HEK293 (cell line): ENCODE results near the gene NPFF.

Experiments
- CTCF ChIA-PET: fragments of 350-600 bp; formaldehyde crosslinking; extraction: SDS; loops from one replicate; lab custom pipeline; 2021; ENCODE audit warnings: antibody characterized with exemption; lab: Yijun Ruan, JAX
- POLR2A ChIA-PET: fragments of 300-600 bp; formaldehyde crosslinking; extraction: SDS; loops from one replicate; lab custom pipeline; 2020; ENCODE audit warnings: antibody characterized with exemption, inconsistent platforms; lab: Yijun Ruan, JAX
- H3K27ac ChIP-seq: fragments of 200-500 bp; sonication (Bioruptor generic); 2 replicates; pipeline ENCODE4 v1.5.1; 2014; ENCODE audit warnings: low read depth, low read length, control low read depth, inconsistent platforms; ENCODE audit errors: extremely low read depth
- H3K36me3 ChIP-seq, 2 experiments: fragments of 200-500 bp in 1 of 2; sonication (Bioruptor generic) in 1 of 2; 1 replicate in 1 of 2; 2 replicates in 1 of 2; pipeline ENCODE4 v1.5.1; 2014 to 2017; ENCODE audit warnings: inconsistent platforms in 2 of 2, low read length in 2 of 2; ENCODE audit not compliant: control insufficient read depth in 2 of 2, insufficient read depth in 1 of 2
- H3K4me1 ChIP-seq: fragments of 200-500 bp; sonication (Bioruptor generic); 2 replicates; pipeline ENCODE4 v1.5.1; 2014; ENCODE audit warnings: mild to moderate bottlenecking, low read length, inconsistent platforms; ENCODE audit not compliant: control insufficient read depth, insufficient read depth
- H3K4me3 ChIP-seq: 2 replicates; pipeline ENCODE4 v1.5.1; 2011; ENCODE audit warnings: low read depth, mild to moderate bottlenecking, control low read depth, low read length, moderate library complexity
- H3K9me3 ChIP-seq: fragments of 200-500 bp; sonication (Bioruptor generic); 2 replicates; pipeline ENCODE4 v1.5.1; 2014; ENCODE audit warnings: low read depth, low read length, inconsistent platforms; ENCODE audit not compliant: control insufficient read depth, insufficient read depth
- BCL11B ChIP-seq: fragments of 450-650 bp; formaldehyde crosslinking; IDR thresholded peaks from 2 replicates; pipeline ENCODE4 v1.5.1; 2016; ENCODE audit warnings: low read depth, missing biosample characterization, missing genetic modification characterization
- EGR2 ChIP-seq: fragments of 450-650 bp; formaldehyde crosslinking; IDR thresholded peaks from 2 replicates; pipeline ENCODE4 v1.5.1; 2016; ENCODE audit warnings: low read depth, missing biosample characterization, missing genetic modification characterization
- GFI1B ChIP-seq: fragments of 450-650 bp; formaldehyde crosslinking; IDR thresholded peaks from 2 replicates; pipeline ENCODE4 v1.5.1; 2016; ENCODE audit warnings: missing biosample characterization, missing genetic modification characterization
- GLI4 ChIP-seq: fragments of 450-650 bp; formaldehyde crosslinking; IDR thresholded peaks from 2 replicates; pipeline ENCODE4 v1.5.1; 2016; ENCODE audit warnings: missing biosample characterization, missing genetic modification characterization
- OSR2 ChIP-seq: fragments of 450-650 bp; formaldehyde crosslinking; IDR thresholded peaks from 2 replicates; pipeline ENCODE4 v1.5.1; 2016; ENCODE audit warnings: missing biosample characterization, missing genetic modification characterization
- SCRT2 ChIP-seq: fragments of 450-650 bp; formaldehyde crosslinking; IDR thresholded peaks from 2 replicates; pipeline ENCODE4 v1.5.1; 2016; ENCODE audit warnings: missing biosample characterization, missing genetic modification characterization
- ZNF140 ChIP-seq: fragments of 450-650 bp; formaldehyde crosslinking; IDR thresholded peaks from 2 replicates; pipeline ENCODE4 v1.5.1; 2016; ENCODE audit warnings: missing biosample characterization, missing genetic modification characterization
- ZNF175 ChIP-seq: fragments of 450-650 bp; formaldehyde crosslinking; IDR thresholded peaks from 2 replicates; pipeline ENCODE4 v1.5.1; 2016; ENCODE audit warnings: missing biosample characterization, missing genetic modification characterization
- ZNF223 ChIP-seq: fragments of 450-650 bp; formaldehyde crosslinking; IDR thresholded peaks from 2 replicates; pipeline ENCODE4 v1.5.1; 2016; ENCODE audit warnings: missing biosample characterization, missing genetic modification characterization
- ZNF266 ChIP-seq: fragments of 450-650 bp; formaldehyde crosslinking; IDR thresholded peaks from 2 replicates; pipeline ENCODE4 v1.5.1; 2016; ENCODE audit warnings: missing biosample characterization, missing genetic modification characterization, low read depth
- ZNF530 ChIP-seq: fragments of 450-650 bp; formaldehyde crosslinking; IDR thresholded peaks from 2 replicates; pipeline ENCODE4 v1.5.1; 2016; ENCODE audit warnings: low read depth, missing biosample characterization, missing genetic modification characterization
- TF ChIP-seq, protein P1 (sequence below): fragments of 450-650 bp; formaldehyde crosslinking; IDR thresholded peaks from 2 replicates; pipeline ENCODE4; 2016; ENCODE audit warnings: missing biosample characterization, missing genetic modification characterization
- TF ChIP-seq, protein P2 (sequence below): fragments of 450-650 bp; formaldehyde crosslinking; IDR thresholded peaks from 2 replicates; pipeline ENCODE4 v1.5.1; 2016; ENCODE audit warnings: missing biosample characterization, missing genetic modification characterization
- TF ChIP-seq, protein P3 (sequence below): fragments of 450-650 bp; formaldehyde crosslinking; IDR thresholded peaks from 2 replicates; pipeline ENCODE4 v1.5.1; 2016; ENCODE audit warnings: missing biosample characterization, missing genetic modification characterization
- TF ChIP-seq, protein P4 (sequence below): fragments of 450-650 bp; formaldehyde crosslinking; IDR thresholded peaks from 2 replicates; pipeline ENCODE4 v1.5.1; 2017; ENCODE audit warnings: missing biosample characterization, mild to moderate bottlenecking, missing genetic modification characterization, moderate library complexity
- TF ChIP-seq, protein P5 (sequence below): fragments of 450-650 bp; formaldehyde crosslinking; IDR thresholded peaks from 2 replicates; pipeline ENCODE4 v1.5.1; 2016; ENCODE audit warnings: missing biosample characterization, missing genetic modification characterization

The NPFF gene

DNA sequence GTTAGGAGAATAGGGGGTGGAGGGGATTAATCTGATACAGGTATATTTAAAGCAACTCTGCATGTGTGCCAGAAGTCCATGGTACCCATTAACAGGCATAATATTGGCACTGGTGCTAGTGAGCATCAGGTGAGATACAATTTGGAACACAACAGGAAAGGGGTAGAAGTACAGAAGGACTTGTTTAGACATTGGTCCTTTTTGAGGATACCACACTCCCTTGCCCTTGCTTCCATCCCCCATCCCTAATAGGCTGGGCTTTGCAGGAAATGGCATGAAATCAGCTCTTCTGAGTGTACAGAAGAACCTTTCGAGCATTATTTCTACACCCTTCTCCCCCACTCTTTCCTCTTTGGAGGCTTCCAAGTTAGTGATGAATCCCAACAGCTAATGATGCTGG is 39.0 kb downstream of the NPFF start:
- H3K4me1 ChIP-seq = no peaks in the 10 kb centered on the region
- ChIA-PET CTCF (interaction anchor here (0.8 to 1.3 kb wide), 2 partner anchors 8 to 115 kb away, joined by 3 to 4 read pairs; no protein-coding TSS in a partner anchor), POLR2A (interaction anchor here (1.4 kb wide), 2 partner anchors 10 to 11 kb away, joined by 3 read pairs; no protein-coding TSS in a partner anchor)
- TF ChIP-seq, protein P1, sequence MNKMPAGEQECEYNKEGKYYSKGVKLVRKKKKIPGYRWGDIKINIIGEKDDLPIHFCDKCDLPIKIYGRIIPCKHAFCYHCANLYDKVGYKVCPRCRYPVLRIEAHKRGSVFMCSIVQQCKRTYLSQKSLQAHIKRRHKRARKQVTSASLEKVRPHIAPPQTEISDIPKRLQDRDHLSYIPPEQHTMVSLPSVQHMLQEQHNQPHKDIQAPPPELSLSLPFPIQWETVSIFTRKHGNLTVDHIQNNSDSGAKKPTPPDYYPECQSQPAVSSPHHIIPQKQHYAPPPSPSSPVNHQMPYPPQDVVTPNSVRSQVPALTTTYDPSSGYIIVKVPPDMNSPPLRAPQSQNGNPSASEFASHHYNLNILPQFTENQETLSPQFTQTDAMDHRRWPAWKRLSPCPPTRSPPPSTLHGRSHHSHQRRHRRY (tag by site-specific recombination) = no peak
- TF ChIP-seq EGR2 (no peak), GFI1B (tag by site-specific recombination) (no peak), BCL11B (no peak), ZNF140 (tag by site-specific recombination) (no peak)
- TF ChIP-seq, protein P2, sequence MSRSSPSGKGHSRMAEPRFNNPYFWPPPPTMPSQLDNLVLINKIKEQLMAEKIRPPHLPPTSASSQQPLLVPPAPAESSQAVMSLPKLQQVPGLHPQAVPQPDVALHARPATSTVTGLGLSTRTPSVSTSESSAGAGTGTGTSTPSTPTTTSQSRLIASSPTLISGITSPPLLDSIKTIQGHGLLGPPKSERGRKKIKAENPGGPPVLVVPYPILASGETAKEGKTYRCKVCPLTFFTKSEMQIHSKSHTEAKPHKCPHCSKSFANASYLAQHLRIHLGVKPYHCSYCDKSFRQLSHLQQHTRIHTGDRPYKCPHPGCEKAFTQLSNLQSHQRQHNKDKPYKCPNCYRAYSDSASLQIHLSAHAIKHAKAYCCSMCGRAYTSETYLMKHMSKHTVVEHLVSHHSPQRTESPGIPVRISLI (tag by site-specific recombination) = no peak
- TF ChIP-seq, protein P3, sequence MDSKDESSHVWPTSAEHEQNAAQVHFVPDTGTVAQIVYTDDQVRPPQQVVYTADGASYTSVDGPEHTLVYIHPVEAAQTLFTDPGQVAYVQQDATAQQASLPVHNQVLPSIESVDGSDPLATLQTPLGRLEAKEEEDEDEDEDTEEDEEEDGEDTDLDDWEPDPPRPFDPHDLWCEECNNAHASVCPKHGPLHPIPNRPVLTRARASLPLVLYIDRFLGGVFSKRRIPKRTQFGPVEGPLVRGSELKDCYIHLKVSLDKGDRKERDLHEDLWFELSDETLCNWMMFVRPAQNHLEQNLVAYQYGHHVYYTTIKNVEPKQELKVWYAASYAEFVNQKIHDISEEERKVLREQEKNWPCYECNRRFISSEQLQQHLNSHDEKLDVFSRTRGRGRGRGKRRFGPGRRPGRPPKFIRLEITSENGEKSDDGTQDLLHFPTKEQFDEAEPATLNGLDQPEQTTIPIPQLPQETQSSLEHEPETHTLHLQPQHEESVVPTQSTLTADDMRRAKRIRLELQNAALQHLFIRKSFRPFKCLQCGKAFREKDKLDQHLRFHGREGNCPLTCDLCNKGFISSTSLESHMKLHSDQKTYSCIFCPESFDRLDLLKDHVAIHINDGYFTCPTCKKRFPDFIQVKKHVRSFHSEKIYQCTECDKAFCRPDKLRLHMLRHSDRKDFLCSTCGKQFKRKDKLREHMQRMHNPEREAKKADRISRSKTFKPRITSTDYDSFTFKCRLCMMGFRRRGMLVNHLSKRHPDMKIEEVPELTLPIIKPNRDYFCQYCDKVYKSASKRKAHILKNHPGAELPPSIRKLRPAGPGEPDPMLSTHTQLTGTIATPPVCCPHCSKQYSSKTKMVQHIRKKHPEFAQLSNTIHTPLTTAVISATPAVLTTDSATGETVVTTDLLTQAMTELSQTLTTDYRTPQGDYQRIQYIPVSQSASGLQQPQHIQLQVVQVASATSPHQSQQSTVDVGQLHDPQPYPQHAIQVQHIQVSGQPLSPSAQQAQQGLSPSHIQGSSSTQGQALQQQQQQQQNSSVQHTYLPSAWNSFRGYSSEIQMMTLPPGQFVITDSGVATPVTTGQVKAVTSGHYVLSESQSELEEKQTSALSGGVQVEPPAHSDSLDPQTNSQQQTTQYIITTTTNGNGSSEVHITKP = peak; percentile 90
- no peak overlapping the region for H3K4me3 ChIP-seq
- H3K27ac ChIP-seq = no peak overlapping the region
- H3K9me3 ChIP-seq = no peaks in the 10 kb centered on the region
- H3K36me3 ChIP-seq = peaks cover 94 to 99% of the 10 kb centered on the region in 2 experiments

DNA sequence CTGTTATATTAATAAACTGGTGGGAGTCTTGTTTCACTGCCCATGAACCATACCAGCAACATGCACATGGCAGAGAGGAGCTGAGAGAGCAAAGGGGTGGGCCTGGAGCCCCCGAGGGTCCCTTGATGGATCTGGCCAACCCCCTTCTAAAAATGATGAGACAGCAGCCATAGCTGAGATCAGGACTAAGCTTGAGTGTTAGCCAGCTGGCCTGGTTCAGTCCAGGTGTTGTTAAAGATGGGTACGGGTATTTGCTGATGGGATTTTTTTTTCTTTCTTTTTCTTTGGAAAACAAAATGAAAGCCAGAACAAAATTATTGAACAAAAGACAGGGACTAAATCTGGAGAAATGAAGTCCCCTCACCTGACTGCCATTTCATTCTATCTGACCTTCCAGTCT is 39.4 kb downstream of the NPFF start:
- Histone ChIP-seq H3K27ac (no peak overlapping the region), H3K9me3 (no peaks in the 10 kb centered on the region), H3K4me3 (no peak overlapping the region), H3K36me3 (peaks cover 93 to 99% of the 10 kb centered on the region in 2 experiments), H3K4me1 (no peaks in the 10 kb centered on the region)
- TF ChIP-seq ZNF530 (tag by site-specific recombination) = no peak
- TF ChIP-seq OSR2 = no peak
- no peak for TF ChIP-seq ZNF266 (tag by site-specific recombination)
- no peak for TF ChIP-seq ZNF223 (tag by site-specific recombination)
- no peak for TF ChIP-seq GLI4 (tag by site-specific recombination)
- TF ChIP-seq, protein P4, sequence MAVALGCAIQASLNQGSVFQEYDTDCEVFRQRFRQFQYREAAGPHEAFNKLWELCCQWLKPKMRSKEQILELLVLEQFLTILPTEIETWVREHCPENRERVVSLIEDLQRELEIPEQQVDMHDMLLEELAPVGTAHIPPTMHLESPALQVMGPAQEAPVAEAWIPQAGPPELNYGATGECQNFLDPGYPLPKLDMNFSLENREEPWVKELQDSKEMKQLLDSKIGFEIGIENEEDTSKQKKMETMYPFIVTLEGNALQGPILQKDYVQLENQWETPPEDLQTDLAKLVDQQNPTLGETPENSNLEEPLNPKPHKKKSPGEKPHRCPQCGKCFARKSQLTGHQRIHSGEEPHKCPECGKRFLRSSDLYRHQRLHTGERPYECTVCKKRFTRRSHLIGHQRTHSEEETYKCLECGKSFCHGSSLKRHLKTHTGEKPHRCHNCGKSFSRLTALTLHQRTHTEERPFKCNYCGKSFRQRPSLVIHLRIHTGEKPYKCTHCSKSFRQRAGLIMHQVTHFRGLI = no peak
- no peak for TF ChIP-seq ZNF175 (tag by site-specific recombination)
- ChIA-PET CTCF (interaction anchor here (0.8 to 1.3 kb wide), 2 partner anchors 9 to 115 kb away, joined by 3 to 4 read pairs; no protein-coding TSS in a partner anchor), POLR2A (interaction anchor here (0.7 to 1.4 kb wide), 3 partner anchors 9 to 87 kb away, joined by 3 read pairs; no protein-coding TSS in a partner anchor)

DNA sequence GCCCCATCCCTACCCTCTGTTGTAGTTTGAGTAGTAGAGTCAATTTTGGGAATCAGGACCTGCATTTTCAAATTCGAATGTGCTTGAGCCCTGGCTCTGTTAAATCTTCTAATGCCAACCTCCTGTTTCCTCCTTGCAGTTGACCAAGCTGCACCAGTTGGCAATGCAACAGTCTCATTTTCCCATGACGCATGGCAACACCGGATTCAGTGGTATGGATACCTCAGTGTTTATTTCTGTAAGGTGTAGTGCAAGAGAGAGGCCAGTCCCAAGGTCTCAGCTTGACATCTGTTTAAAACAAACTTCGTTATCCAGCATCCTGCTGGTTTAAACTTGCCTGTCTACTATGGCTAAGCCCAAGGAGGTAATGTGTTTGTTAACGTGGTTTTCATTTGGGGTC is 40.2 kb downstream of the NPFF start:
- H3K36me3 ChIP-seq = peaks cover 93 to 99% of the 10 kb centered on the region in 2 experiments
- H3K4me1 ChIP-seq = no peaks in the 10 kb centered on the region
- ChIA-PET CTCF (interaction anchor here (0.6 to 1.3 kb wide), 2 partner anchors 10 to 176 kb away, joined by 4 read pairs; no protein-coding TSS in a partner anchor), POLR2A (interaction anchor here (0.7 to 1.4 kb wide), 2 partner anchors 9 to 86 kb away, joined by 3 read pairs; no protein-coding TSS in a partner anchor)
- no peak overlapping the region for H3K27ac ChIP-seq
- TF ChIP-seq, protein P5, sequence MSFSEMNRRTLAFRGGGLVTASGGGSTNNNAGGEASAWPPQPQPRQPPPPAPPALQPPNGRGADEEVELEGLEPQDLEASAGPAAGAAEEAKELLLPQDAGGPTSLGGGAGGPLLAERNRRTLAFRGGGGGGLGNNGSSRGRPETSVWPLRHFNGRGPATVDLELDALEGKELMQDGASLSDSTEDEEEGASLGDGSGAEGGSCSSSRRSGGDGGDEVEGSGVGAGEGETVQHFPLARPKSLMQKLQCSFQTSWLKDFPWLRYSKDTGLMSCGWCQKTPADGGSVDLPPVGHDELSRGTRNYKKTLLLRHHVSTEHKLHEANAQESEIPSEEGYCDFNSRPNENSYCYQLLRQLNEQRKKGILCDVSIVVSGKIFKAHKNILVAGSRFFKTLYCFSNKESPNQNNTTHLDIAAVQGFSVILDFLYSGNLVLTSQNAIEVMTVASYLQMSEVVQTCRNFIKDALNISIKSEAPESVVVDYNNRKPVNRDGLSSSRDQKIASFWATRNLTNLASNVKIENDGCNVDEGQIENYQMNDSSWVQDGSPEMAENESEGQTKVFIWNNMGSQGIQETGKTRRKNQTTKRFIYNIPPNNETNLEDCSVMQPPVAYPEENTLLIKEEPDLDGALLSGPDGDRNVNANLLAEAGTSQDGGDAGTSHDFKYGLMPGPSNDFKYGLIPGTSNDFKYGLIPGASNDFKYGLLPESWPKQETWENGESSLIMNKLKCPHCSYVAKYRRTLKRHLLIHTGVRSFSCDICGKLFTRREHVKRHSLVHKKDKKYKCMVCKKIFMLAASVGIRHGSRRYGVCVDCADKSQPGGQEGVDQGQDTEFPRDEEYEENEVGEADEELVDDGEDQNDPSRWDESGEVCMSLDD (tag by site-specific recombination) = no peak
- peak; percentile 8; the same call in 1 of the 2 replicates for TF ChIP-seq SCRT2 (tag by site-specific recombination)
- H3K9me3 ChIP-seq = no peaks in the 10 kb centered on the region
- no peak overlapping the region for H3K4me3 ChIP-seq
